Articular chondrocyte of knee joint (primary cell): ENCODE data around the gene CNNM4. TPM values are rescaled to one million over a fixed set of nuclear protein-coding genes. Genes with fewer than 3 reads are reported as not detected.

ENCODE experiments used
- small RNA-seq: library from RNA; depleted of rRNA; stranded (forward); fragments of <200 nt; gene quantifications from one replicate; pipeline ENCODE3, GENCODE V24; 2012
- total RNA-seq: library from RNA; depleted of rRNA; stranded (reverse); fragments of >200 nt; gene quantifications from 2 replicates; pipeline ENCODE4 v1.2.3, GENCODE V29; 2012

Gene CNNM4
- 3.8 and 4.5 TPM in 2 replicates for total RNA-seq

DNA sequence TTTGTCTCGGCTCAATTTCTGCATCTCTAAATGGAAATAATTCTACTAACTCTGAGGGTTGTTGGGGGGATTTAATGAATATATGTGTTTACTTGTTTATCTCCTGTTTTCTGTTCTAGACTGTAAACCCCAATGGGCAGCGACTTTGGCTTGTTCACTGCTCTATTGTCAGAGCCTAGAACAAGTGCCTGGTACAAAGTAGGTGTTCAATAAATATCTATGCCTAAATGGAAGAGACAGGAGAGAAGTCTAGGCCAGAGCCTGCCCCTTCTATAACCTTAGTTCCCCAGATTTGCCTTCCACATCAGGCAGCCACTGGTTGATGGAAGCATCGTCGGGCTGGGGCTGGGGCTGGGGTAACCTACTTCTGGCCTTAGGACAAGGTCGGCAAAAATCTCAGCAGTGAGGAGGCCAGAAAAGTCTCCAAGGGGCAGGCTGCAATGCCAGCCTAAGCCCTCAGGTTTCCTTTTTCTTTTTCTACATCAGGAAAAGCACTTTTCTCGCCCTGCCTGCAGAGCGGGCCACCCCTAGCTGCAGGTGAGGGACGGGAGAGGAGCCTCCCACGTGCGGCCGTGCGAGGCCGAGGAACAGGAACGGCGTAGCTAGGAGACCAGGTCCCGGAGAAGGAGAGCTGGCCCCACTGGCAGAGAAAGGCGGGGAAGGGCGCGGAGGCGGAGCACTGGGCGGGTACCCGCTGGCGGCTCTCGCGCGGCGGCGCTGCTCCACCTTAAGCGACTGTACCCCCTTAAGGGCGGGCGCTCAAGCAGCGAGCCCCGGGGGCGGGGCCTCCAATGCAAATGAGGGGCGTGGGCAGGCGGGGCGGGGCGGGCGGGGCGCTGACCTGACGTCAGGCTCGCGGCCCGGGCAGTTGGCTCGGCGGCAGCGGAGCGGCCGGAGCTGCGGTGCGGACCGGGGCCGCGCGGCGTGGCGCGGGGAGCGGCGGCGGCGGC, at the start of gene CNNM4:
Gene CNNM4 (plus strand): TSS at position 867 of the 950 bp plus-strand sequence. CDS start 98 bp downstream, outside the sequence.

DNA sequence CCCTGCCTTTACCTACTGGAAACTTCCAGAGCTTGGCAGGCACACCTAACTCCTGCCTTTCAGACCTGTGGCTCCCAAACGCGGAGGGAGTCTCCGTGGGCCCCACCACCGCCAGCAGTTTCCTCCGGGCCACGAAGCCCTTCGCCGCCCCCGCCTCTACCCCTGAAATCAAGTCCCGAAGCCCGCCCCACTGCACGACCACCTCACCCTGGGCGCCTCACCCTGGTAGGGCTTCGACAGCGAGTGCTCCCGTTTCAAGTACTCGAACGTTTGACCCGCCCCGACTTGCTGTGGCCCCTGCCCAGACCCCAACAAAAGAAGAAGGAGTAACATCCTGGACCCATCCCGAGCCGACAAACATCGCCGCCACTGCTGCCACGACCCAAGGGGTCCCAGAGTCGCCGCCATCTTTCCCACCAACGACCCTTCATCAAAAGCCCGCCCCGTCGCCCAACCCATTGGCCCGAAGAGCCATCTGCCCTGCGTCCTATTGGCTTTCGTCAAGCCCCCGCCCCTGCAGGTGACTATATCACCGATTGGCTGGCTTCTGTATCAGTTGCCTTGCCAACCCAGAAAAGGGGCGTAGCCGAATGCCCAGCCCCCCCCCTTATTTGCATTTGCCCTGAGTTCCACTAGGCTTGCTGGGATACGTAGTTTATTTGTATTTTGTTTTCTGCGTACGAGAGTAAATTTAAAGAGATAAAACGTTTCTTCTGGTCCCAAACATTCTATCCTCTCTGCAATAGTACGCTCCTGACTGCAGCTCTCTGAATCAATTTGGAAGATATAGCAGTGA, 20.9 kb upstream of the CNNM4 start, which contains the start of gene LMAN2L:
Gene LMAN2L (minus strand): TSS at position 432 of the 796 bp plus-strand sequence. CDS start 24 bp downstream, at position 408.

DNA sequence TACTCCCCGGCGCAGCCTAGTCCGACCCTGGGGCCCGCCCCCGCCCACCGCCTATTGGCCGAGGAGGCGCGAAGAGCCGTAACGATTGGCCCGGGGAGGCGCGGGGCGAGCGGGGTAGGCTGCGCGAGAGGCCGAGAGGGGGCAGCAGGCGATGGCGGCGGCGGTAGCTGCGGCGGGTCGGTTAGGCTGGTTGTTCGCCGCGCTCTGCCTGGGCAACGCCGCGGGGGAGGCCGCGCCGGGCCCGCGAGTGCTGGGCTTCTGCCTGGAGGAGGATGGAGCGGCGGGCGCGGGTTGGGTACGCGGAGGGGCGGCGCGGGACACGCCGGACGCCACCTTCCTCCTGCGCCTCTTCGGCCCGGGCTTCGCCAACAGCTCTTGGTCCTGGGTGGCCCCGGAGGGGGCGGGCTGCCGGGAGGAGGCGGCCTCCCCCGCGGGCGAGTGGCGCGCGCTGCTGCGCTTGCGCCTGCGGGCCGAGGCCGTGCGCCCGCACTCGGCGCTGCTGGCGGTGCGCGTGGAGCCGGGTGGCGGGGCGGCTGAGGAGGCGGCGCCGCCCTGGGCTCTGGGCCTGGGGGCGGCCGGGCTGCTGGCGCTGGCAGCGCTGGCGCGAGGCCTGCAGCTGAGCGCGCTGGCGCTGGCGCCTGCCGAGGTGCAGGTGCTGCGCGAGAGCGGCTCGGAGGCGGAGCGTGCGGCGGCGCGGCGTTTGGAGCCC, 55.6 kb downstream of the CNNM4 start, which contains the start of gene CNNM3:
Gene CNNM3 (plus strand): TSS at position 142 of the 709 bp plus-strand sequence. CDS start 10 bp downstream, at position 152.

DNA sequence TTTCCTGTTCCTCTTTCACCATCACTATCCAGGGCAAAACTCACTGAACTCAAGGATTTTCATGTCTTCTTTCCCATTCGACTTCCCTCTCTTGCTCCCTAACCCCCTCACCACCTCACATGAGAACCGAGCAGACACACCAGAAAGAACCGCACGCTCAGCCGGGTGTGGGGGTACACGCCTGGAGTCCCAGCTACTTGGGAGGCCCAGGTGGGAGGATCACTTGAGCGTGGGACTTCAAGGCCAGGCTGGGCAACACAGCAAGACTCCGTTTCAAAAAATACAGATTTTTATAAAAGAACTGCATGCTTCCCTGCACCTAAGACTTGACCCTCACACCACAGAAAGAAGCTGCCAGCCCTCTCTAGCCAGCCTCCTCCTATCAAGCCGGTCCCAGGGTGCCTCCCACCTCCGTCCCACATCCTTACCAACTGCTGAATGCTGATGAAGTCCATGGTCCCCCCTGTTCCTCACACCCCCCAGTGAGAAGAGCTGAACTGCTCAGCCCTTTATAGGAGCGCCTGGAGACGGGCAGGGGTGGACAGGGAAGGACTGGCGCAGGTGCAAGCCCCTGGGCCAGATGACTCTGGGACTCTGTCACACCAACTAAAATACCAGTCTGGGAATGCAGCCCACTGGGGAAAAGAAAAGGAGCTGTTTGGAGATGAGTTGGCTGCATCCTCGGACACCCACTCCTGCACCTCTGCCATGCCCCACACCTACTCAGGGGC, 83.0 kb downstream of the CNNM4 start, which contains the start of gene ANKRD23:
Gene ANKRD23 (minus strand): TSS at position 484 of the 731 bp plus-strand sequence. CDS start 29 bp downstream, at position 455.

DNA sequence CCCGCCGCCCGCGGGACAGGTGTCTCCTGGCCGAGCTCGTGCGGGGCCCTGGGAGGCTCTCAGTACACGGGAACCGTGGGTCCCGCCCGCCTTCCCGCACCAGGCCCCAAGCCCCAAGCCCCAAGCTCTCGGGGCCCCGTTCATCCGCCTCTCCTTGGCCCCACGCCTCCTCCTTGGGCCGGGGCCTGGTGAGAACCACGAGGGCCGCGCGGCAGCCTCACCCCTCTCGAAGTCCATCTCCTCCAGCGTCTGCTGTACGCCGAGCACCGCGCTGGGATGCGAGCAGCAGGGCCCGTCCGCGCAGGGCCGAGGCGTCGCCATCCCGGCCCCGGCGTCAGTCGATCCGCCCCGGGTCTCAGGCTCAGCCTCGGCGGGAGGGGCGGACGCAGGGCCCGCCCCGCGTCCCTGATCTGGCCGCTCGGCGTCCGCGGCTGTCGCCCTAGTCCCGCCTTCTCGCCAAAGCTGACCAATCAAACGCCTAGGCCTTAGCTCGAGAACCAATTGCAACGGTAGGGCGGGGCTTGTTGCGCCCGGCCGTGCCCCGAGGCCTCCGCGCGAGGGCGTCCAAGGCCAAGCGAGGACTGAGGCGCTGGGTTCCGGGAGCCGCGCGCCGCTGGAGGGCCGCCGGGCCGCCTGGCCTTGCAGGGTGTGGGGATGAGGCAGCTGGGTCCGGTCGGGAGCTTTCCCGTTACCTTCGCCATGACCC, 97.1 kb downstream of the CNNM4 start, which contains the start of gene ANKRD39:
Gene ANKRD39 (minus strand): TSS at position 350 of the 706 bp plus-strand sequence. CDS start 29 bp downstream, at position 321.

Small RNA genes within 50 kb of the gene (small RNA-seq; reads per million reads assigned to genes)
- not detected for gene MIR3127

Other genes starting within 250 kb of the CNNM4 start
- 5.5 and 10.8 TPM in 2 replicates for gene ARID5A, start 224.2 kb upstream of the CNNM4 start, total RNA-seq
- gene KANSL3, start 122.6 kb upstream of the CNNM4 start, total RNA-seq = 45.1 and 45.9 TPM in 2 replicates
- gene FER1L5, start 118.1 kb upstream of the CNNM4 start, total RNA-seq = 0.54 and 0.91 TPM in 2 replicates
- 16.9 and 17.1 TPM in 2 replicates for gene LMAN2L, start 20.8 kb upstream of the CNNM4 start, total RNA-seq
- gene CNNM3, start 55.4 kb downstream of the CNNM4 start, total RNA-seq = 6.1 and 6.8 TPM in 2 replicates
- gene ANKRD23, start 83.1 kb downstream of the CNNM4 start, total RNA-seq = 1.6 and 3.0 TPM in 2 replicates
- gene ANKRD39, start 97.1 kb downstream of the CNNM4 start, total RNA-seq = 5.2 and 5.9 TPM in 2 replicates
- 17.2 and 20.4 TPM in 2 replicates for gene SEMA4C, start 109.2 kb downstream of the CNNM4 start, total RNA-seq
- under 0.01 TPM in 1 of 2 replicates, not detected in the other for gene FAM178B, start 225.7 kb downstream of the CNNM4 start, total RNA-seq